GM20431 (cell line): ENCODE measurements around the gene RNF11.
"Not testable (repeated sequence)": the region's sequence is repeated elsewhere in the genome, so short reads cannot be mapped to it uniquely, and the experiment has no call there.

ENCODE experiments used
- in situ Hi-C: fragments of 300-500 bp; cut with MseI, MboI; formaldehyde crosslinking; loops from one replicate; pipeline ENCODE4 v1.15.0; 2020; ENCODE audit warnings: low sequenced_read_pairs; ENCODE audit not compliant: unreplicated experiment

RNF11 gene

DNA sequence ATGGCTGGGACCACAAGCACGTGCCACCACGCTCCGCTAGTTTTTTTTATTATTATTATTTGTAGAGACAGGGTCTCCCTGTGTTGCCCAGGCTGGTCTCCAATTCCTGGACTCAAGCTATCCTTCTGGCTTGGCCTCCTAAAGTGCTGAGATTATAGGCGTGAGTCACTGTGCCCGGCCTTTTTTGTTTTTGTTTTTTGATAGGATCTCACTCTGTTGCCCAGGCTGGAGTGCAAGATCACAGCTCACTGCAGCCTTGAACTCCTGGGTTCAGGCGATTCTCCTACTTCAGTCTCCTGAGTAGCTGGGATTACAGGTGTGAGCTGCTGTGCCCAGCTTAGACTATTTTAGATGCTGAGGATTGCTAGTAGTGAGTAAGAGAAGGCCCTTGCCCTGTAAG is 11.8 kb upstream of the RNF11 start:
- in situ Hi-C loops, result no loop called here

DNA sequence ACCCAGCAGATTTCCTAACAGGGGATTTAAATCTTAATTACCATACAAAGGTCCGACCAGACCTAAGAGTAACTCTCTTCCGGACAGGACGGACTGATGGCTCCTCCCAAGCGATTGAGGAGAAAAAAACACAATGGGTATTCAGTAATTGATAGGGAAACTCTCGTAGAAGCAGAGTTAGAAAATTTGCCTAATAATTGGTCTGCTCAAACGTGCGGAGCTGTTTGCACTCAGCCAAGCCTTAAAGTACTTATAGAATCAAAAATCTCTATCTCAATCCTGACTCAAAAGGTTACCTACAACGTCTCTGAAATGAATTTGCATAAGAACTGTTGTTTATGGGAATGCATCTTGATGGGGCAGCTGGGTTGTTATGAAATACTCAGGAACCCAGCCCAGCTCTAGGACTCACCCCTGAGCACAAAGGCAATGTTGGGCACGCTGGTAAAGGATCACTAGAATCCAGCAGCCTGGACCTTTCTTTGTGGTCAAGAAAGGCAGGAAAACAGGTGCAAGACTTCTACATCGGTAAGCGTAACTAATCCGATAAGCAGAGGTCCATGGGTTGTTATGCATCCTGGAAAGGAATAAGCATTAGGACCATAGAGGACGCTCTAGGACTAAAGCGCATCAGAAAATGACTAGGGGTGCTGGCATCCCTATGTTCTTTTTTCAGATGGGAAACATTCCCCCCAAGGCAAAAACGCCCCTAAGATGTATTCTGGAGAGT is 8.7 kb upstream of the RNF11 start:
- in situ Hi-C loops, result not testable (repeated sequence)

DNA sequence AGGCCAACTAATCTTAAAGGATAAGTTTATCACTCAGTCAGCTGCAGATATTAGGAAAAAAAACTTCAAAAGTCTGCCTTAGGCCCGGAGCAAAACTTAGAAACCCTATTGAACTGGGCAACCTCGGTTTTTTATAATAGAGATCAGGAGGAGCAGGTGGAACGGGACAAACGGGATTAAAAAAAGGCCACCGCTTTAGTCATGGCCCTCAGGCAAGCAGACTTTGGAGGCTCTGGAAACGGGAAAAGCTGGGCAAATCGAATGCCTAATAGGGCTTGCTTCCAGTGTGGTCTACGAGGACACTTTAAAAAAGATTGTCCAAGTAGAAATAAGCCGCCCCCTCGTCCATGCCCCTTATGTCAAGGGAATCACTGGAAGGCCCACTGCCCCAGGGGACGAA is 7.6 kb upstream of the RNF11 start:
- in situ Hi-C loops, result not testable (repeated sequence)

DNA sequence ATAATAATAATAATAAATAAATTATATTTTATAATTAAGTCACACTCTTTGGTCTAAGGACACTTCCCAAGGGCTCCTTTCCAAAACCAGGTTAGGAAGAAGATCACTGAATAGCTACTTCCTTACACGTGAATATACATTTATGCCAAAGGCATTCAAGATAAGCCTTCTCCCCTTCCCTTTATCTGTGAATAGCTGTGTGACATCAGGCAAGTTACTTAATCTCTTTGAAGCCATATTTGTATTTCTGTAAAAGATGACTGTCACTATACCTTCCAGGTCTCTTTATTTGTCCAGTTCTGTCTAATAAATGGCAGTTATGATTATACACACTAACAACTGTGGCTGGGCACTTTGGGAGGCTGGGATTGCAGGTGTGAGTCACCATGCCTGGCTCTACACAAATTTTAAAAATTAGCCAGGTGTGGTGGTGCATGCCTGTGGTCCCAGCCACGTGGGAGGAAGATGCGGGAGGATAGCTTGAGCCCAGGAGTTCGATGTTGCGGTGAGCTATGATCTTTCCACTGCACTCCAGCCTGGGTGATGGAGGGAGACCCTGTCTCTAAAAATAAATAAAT is 5.5 kb upstream of the RNF11 start:
- in situ Hi-C loops, result no loop called here

DNA sequence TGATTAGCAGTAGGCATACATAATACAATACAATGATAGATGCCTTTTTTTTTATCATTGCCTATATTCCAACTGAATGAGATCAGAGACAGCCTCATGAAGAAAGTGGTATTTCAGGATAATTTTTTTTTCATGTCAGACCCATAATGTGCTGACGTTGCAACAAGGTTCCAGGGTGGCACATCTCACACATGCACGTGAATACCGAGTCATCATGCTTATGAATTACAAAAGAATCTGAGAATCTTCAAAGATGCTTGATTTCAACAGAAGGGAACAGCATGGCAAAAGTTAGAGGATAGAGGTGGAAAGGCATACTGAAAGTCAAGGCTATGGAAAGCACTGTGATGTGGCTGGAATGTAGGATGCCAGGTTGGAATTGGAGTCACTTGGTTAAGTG is 5.0 kb upstream of the RNF11 start:
- in situ Hi-C loops, result no loop called here

DNA sequence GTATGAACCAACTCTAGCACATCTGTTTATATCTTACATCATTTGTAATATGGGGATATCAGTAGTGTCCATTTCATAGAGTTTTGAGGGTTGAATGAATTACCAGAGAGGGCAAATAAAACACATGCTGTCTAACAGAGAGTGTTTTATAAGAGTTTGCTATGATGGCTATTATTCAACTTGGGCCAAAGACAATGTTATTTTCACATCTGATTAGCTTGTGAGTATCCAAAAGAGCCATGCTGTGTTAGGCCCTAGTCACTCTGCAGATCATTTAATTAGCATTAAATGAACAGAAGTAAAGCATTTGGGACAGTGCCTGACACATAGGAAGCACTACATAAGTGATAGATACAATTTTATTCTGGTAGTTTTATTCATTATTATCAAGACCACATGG is 4.2 kb upstream of the RNF11 start:
- in situ Hi-C loops, result no loop called here

DNA sequence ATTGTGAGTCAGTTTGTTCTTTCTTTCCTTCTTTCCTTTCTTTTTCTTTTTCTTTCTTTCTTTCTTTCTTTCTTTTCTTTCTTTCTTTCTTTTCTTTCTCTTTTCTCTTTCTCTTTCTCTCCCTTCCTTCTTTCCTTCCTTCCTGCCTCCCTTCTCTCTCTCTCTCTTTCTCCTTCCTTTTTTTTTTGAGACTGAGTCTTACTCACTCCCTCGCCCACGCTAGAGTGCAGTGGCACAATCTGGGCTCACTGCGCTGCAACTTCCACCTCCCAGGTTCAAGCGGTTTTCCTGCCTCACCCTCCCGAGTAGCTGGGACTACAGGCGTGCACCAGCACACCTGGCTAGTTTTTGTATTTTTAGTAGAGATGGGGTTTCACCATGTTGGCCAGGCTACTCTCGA is 1.8 kb upstream of the RNF11 start:
- in situ Hi-C loops, result not testable (repeated sequence)

DNA sequence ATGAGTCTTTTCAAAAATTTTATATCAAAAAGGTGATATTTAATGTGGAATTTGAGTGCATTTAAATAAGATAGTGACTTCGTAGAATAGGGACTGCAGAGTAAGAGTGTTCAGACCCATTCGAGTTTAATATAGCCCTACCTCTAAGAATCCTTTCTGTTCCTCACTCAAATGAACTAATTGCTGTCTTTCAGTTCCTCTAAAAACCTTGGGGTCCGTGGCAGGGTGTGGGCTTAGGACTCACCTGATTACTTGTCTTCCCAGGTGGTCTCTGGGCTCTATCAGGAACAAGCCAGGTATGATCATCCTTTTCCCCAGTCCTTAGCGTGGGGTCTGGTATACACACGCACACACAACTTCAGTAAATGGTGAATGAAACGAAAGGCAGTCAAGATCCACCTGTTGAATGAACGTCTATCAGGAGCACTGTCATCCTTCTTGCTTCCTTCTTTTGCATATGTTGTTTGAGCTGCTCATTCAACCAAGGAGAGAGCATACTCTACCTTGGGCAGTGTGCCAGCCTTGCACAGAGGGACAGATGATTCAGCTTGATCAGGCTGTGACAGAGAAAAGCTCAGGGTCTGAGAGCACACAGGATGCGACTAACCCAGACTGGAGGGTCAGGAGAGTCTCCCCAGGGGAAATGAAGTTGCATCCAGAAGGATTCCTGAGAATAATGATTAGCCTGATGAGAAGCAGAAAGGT is 1.2 kb upstream of the RNF11 start:
- in situ Hi-C loops, result no loop called here

DNA sequence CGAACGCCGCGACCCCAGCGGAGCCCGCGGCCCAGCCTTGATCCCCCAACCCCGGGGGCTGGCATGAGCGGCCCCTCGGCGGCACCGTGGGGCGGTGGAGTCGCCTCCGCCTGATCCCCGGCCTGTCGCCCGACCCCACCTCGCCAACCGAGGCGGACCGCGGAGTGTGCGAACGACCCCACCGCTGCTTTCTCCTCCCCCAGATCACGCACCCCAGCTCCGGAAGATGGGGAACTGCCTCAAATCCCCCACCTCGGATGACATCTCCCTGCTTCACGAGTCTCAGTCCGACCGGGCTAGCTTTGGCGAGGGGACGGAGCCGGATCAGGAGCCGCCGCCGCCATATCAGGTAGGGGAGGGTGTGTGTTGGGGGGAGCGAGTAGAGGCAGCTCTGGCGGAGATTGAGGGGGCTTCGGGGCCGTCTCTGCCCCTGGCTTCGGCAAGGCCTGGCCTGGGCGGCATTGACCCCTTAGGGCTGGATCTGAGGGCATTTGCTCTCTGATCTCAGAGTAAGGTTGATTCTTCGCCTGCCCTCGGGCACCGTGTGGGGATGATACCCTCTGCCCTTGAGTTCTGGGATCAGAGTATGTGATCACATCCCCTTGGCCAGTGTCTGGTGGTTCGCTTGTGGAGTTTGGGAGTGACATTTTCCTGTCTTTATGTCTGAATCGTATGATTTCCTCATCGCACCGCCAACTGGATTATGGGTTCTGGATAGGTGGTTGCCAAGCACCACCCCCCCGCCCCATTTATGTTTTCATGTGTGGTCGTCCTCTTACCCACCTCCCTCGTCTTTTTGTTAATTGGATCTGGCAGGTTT is 668 bp downstream of the RNF11 start:
- in situ Hi-C loops, result no loop called here

DNA sequence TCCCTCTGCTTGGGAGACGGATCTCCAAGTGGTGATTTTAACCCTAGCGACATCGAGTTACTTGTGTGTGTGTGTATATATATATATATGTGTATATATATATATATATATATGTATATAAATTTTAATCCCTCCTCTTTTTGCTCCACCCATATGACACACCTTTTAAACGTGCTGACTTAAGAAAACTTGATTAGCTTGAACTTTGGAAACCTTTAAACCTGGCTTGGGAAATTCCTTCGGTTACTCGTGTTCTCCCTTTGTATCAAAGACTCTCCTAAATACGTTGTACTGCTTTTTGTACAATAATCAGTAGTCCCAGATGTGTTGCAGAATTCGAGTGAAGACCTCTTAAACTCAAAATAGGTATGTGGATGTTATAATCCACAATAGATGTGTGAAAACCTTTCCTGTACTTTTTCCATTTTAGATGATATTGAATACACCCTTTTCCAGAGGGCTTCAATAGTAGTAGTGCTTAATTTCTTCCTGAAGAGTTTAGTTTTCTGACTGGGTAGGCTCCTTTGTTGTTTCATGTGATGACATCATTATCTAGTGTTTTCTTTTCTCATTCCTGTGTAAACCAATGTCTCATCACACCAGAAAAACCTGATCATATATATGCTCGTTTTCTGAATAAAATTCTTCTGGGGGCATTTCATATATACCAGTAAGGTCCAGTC is 1.4 kb downstream of the RNF11 start:
- in situ Hi-C loops, result no loop called here

DNA sequence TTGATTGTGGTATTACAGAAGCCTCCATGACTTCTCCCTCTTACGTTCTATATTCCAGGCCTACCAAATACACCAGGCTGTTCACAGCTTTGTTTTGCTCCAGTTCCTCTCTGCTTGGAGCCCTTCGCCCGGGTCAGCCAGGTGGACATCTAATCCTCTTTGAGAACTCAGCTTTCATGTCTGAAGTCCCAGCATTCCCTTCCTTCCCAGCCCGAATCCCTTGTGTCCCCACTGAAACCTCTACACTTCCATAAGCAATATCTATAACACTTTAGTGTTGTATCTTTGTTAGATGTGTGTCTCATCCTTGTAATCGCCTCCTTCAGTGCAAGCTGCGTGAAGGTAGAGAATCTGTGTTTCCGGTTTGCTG is 1.9 kb downstream of the RNF11 start:
- in situ Hi-C loops, result no loop called here

DNA sequence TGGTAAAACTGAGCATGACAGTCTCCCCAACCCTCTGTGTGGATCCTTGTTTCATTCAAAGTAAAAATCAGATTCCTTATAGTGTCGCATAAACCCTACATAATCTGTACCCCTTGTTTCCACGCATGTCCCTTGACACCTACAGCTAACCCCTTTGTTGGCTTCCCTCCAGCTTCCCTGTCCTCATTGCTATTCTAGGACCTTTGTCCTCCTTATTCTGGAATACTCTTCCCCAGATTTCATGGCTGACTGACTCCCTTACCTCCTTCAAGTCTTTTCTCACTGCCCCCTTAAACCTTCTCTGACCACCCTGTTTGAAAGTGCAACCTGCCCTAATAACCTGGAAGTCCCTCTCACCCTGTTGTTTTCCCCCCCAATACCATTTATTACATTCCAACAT is 4.0 kb downstream of the RNF11 start:
- in situ Hi-C loops, result no loop called here

DNA sequence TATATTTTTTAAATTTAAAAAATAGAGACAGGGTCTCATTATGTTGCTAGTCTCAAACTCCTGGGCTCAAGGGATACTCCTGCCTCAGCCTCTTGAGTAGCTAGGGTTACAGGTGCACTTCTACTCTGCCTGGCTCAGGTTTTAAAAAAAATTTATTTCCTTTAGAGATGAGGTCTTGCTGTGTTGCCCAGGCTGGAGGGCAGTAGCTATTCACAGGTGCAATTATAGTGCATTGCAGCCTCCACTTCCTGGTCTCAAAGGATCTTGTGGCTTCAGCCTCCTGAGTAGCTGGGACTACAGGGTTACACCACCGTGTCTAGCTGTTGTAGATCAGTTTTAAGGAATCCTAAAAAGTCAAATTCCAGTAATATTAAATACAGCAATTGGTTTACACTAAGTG is 5.0 kb downstream of the RNF11 start:
- in situ Hi-C loops, result no loop called here

DNA sequence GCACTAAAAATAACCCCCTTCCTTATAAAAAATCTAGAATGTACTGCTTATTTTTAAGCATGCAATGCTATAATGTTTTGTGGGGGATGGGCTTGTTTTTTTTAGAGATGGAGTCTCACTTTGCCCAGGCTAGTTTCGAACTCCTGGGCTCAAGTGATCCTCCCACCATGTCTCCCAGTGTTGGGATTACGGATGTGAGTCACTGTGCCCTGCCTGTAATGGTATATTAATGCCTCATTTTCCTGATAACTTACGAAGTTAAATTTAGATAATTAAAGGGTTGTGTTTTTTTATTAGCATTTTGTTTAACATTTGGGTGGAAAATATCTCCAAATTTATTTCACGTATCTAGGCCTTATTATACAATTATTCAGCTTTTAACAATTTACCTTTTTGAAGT is 6.5 kb downstream of the RNF11 start:
- in situ Hi-C loops, result no loop called here

DNA sequence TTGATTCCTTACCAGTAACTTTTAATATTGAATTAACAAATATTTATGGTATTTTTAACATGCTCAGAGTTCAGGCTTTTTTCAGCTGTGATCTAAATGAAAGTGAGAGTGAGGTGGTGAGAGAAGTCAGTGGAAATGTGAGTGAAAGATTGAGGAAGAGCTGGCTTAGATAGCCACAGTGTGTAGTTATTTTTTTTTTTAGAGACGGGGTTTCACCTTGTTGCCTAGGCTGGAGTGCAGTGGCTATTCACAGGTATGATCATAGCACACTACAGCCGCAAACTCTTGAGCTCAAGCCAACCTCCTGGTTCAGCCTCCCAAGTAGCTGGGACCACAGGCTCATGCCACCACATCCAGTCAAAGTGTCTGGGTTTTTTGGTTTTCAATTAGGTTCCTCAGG is 10.9 kb downstream of the RNF11 start:
- in situ Hi-C loops, result no loop called here

DNA sequence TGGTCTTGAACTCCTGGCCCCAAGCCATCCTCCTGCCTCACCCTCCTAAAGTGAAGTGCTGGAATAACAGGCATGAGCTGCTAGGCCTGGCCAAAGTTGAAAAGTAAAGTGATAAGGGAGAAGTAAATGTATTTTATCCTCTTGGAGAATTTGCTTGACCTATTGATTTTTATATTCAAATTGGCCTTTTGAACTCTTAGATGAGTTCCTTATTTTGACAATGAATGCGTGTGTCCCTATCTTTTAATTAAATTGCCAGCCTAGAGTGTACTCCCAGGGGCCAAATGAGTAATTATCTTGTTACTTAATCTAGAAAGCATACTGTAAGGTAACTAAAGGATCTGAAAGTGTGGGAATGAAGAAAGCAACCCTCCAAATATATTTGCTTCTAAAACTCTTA is 11.4 kb downstream of the RNF11 start:
- in situ Hi-C loops, result no loop called here

DNA sequence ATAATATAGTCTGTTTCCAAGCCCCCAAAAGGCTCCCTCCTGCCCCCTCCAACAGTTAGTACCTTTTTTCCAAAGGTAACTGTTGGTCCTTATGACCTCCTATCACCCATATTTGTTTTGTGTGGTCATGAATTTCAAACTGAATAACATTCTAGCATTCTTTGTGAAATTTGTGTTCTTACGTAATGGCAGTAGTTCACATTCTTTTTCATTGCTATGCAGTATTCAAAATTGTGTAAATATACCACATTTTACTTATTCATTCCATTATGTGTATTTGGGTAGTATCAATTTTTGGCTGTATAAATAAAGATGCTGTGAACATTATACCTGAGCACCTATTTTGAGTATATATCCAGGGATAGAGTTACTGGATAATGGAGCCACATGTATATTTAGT is 13.4 kb downstream of the RNF11 start:
- in situ Hi-C loops, result no loop called here

DNA sequence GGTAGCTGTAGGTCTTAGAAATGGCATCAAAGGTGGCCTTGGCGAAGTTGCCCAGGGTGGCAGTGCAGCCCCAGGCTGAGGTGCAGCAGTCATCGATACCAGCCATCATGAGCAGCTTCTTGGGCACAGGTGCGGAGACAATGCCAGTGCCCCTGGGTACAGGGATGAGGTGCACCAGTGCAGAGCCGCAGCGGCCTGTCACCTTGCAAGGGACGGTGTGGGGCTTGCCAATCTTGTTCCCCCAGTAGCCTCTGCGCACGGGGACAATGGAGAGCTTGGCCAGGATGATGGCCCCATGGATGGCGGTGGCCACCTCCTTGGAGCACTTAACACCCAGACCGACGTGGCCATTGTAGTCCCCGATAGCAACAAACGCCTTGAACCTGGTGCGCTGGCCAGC is 14.7 kb downstream of the RNF11 start:
- in situ Hi-C loops, result not testable (repeated sequence)

DNA sequence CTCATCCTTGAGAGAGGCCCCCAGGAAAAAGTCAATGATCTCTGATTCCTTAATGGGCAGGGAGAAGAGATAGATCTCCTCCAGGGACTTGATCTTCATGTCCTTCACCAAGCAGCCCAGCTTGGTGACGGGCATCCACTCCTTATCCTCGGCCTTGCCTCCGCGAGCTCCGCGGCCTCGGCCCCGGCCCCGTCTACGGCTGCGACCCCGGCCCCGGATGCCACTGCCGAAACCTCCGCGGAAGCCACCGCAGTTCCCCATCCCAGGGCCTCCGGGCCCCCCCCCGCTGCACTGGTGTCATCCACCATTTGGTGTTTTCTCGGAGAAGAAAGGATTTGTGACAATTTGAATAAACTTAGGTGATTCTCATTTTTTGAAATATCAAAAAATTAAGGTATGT is 15.1 kb downstream of the RNF11 start:
- in situ Hi-C loops, result not testable (repeated sequence)

DNA sequence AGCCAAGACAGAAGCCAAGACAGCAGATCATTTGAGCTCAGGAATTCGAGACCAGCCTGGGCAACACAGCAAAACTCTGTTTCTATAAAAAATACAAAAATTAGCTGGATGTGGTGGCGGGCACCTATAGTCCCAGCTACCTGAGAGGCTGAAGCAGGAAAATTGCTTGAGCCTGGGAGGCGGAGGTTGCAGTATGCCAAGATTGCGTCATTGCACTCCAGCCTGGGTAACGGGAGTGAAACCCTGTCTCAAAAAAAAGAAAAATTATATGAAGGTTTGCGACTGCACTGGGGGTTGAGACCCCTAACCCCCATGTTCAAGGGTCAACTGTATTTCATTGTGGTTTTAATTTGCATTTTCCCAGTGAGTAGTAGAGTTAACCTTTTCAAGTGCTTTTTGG is 16.3 kb downstream of the RNF11 start:
- in situ Hi-C loops, result no loop called here
